HG03575 (cell line): ENCODE data around the gene P4HTM.

Experiments used
- ATAC-seq: cut with Tn5 transposase; IDR thresholded peaks from one replicate; pipeline ENCODE4 v1.9.1; 2021; ENCODE audit not compliant: unreplicated experiment, insufficient number of reproducible peaks, low FRiP score; ENCODE audit errors: extremely low read depth

Gene P4HTM

GRCh38 chr3:48982016-48982415, 8.0 kb upstream of the P4HTM start:
- ATAC-seq, result no peak

GRCh38 chr3:48982686-48983085, 7.4 kb upstream of the P4HTM start:
- no peak for ATAC-seq

- ATAC-seq, result no peak
Observed at GRCh38 chr3:48983096-48983495, 6.9 kb upstream of the P4HTM start.

GRCh38 chr3:48984663-48985062, 5.4 kb upstream of the P4HTM start:
- no peak for ATAC-seq

GRCh38 chr3:48985831-48986376, 4.1 kb upstream of the P4HTM start:
- ATAC-seq, result no peak

- ATAC-seq, result no peak
Observed at GRCh38 chr3:48989126-48989795, 780 bp upstream of the P4HTM start.

GRCh38 chr3:48990636-48991469, 812 bp downstream of the P4HTM start:
- no peak for ATAC-seq

GRCh38 chr3:48991851-48992545, 2.0 kb downstream of the P4HTM start:
- ATAC-seq, result no peak

- ATAC-seq, result no peak
Observed at GRCh38 chr3:48993834-48994233, 3.8 kb downstream of the P4HTM start.

- no peak for ATAC-seq
Observed at GRCh38 chr3:48996640-48997039, 6.6 kb downstream of the P4HTM start.

- no peak for ATAC-seq
Observed at GRCh38 chr3:48997102-48997635, 7.1 kb downstream of the P4HTM start.

- ATAC-seq, result no peak
Observed at GRCh38 chr3:48997714-48998637, 7.9 kb downstream of the P4HTM start.

GRCh38 chr3:48999085-48999858, 9.2 kb downstream of the P4HTM start:
- no peak for ATAC-seq

- ATAC-seq, result no peak
Observed at GRCh38 chr3:49001155-49001554, 11.1 kb downstream of the P4HTM start.

- ATAC-seq, result no peak
Observed at GRCh38 chr3:49004352-49005302, 14.6 kb downstream of the P4HTM start.

GRCh38 chr3:49005303-49005680, 15.3 kb downstream of the P4HTM start:
- ATAC-seq, result no peak

GRCh38 chr3:49005998-49006397, 16.0 kb downstream of the P4HTM start:
- no peak for ATAC-seq
